ENCODE data around the gene TELO2.
"Not testable (repeated sequence)": the region's sequence is repeated elsewhere in the genome, so short reads cannot be mapped to it uniquely, and the experiment has no call there.

TELO2 gene

DNA sequence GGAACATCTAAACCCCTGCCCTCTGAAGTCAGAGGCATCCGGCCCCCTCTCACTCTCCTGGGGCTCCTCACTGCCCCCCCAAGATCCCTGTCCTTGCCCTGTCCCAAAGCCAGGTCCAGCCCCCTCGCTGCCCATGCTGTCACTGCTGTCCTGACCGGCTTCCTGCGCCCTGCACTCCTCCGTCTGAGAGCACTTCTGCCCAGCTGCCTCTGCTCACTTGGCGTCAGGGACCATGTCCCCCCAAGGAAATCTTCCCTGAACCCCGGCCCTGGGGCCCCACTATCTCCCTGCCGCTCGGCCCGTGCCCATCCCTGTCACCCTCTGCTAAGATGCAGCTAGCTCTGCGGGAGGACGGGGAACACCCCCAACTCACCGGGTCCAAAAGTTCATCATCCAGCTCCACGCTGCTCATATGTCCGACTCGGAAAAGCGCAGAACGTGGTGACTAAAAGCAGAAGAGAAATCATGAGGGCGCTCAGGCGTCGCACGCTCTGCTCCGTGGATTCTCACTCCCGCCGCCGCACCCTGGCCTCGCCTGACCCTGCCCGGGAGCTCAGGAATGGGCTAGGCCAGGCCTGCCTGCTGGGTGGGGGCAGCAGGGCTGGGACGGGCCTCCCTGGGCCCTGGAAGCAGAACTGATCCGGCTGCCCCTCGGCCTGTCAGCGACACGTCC lies 28.1 kb upstream of the TELO2 start:
- DNase-seq (ENCODE audit: insufficient read length, low spot score), result no peak
- no peak for TF ChIP-seq POLR2A (IDR thresholded peaks at IDR 0.05; ENCODE audit: low read depth, low read length)
- FAIRE-seq, result no peak

DNA sequence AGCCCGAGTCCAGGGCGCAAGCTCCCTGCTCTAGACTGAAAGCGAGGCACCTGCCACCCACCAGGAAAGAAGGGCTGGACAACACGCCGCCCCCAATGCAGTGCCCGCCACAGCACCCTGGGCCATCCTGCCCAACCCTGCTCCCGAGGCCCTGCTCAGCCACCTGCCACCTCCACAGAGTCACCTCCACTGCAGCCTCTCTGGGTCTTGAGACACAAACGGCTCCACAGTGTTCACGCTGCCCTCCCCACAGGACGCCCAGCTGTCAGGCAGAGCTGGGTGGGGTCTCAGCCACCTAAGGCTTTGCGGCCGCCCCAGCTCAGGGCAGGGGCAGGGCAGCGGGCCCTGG lies 27.6 kb upstream of the TELO2 start:
- DNase-seq (ENCODE audit: insufficient read length, low spot score), result no peak
- FAIRE-seq, result no peak
- TF ChIP-seq POLR2A (IDR thresholded peaks at IDR 0.05; ENCODE audit: low read depth, low read length), result no peak

GRCh38 chr16:1466054-1466453 lies 27.1 kb upstream of the TELO2 start:
- FAIRE-seq (no peak), DNase-seq (ENCODE audit: insufficient read length, low spot score) (no peak)
- TF ChIP-seq POLR2A (IDR thresholded peaks at IDR 0.05; ENCODE audit: low read depth, low read length), result no peak

DNA sequence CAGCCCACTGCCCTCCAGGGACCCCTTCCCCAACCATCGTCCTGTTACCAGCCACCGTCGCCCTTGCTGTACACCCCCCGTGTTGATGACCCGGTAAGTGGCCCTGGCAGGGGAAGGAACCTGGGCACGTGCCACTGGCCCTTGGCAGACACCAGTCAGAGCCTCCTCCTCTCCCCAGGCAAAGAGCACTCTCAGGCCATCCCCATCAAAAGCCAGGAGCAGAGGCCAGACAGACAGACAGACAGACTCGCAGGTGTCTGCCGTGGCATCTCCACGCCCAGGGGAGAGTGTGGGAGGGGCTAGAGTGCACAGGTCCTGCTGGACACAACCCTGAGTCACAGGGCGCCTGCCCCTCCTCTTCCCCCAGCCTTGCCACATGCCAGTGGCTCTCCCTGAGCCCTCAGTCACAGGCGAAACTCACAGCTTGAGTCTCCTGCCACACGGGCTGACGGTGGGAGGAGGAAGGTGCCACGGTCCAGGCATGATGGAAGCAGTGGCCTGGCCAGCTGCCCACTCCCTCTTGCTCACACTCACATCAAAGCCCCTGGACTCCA lies 26.1 kb upstream of the TELO2 start:
- peak; percentile 53 for DNase-seq (ENCODE audit: insufficient read length, low spot score)
- no peak for FAIRE-seq

DNA sequence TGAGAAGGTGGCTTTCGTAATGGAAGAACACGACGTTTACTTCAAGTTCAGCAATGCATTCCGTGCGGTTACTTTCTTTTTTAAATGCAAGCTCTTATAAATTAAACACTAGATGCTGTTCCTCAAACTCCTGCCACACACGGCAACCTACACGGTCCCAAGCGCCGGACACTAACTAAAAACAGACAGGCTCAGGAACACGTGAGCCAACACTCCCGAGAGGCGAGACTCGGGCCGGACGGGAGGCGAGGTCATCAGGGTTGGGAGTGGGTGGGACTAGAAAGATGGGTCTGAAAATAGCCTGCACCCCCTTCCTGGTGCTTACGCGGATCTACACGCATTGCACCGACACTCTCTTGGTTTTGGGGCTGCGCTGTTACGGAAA lies 24.7 kb upstream of the TELO2 start:
- TF ChIP-seq POLR2A (IDR thresholded peaks at IDR 0.05; ENCODE audit: low read depth, low read length), result no peak
- FAIRE-seq, result no peak
- no peak for DNase-seq (ENCODE audit: insufficient read length, low spot score)

More for the DNA sequence above, 26.1 kb upstream of the TELO2 start:
- no peak for TF ChIP-seq POLR2A (IDR thresholded peaks at IDR 0.05; ENCODE audit: low read depth, low read length)

DNA sequence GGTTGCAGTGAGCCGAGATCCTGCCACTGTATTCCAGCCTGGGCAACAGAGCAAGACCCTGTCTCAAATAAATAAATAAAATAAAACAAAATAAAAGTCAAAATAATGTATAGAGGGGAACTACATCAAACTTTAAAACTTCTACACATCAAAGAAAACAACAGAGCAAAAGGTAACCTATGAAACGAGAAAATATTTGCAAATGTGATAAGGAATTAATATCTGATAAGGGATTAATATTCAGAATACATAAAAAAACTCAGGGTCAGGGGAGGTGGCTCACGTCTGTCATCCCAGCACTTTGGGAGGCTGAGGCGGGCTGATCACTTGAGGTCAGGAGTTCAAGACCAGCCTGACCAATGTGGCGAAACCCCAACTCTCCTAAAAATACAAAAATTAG lies 24.0 kb upstream of the TELO2 start:
- not testable (repeated sequence) for DNase-seq (ENCODE audit: insufficient read length, low spot score); FAIRE-seq

DNA sequence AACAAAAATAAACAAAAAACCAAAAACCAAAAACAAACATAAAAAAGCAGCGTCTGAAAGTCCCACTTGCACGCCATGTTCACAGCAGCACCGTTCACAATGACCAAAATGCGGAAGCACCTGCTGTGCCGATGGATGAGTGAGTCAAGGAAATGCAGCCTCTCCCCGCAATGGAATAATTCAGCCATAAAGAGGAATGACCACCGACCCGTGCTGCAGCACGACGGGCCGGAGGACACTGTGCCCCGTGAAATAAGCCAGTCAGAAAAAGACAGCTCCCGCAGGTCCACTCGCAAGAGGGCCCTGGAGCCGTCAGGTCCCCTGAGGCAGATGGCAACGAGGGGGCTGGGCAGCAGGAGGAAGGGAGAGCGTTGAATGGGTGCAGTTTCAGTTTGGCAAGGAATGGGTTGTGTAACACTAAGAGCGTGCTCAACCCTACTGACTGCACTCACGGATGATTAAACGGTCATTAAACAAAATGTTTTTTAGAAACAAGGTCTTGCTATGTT lies 23.4 kb upstream of the TELO2 start:
- no peak for FAIRE-seq
- no peak for DNase-seq (ENCODE audit: insufficient read length, low spot score)
- TF ChIP-seq POLR2A (IDR thresholded peaks at IDR 0.05; ENCODE audit: low read depth, low read length), result no peak

DNA sequence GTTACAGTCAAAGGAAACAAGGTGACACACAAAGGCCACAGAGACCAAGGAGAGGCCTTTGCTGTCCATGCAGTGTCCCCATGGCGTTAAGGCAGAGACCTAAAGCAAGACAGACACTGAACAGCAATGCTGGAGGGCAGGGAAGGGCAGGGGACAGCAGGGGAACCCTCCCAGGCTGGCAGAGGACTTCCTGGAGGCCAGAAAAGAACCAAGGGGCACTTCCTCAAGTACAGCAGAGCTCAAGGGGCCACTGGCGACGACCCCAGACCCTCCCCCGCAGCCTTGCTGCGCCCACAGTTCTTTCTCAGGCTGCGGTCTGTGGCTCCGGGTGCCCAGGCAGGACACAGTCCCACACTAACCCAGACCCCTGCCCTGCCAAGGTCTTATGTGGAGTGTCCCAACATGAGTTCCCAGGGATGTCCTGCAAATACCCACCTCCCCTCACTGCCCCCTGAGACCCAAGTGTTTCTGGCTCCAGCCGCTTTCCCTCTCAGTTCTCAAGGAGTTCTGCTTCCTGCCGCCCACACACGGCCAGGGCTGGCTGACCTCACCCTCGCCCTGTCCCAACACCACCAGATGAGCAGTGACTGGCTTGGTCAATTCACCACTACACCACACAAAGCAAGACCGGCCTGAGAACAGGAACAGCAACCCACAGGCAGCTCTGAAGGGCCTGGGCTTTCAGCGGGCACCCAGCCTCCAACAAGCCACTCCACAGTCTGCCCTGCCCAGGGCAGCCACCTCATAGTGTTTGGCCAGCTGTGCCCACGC lies 22.5 kb upstream of the TELO2 start:
- DNase-seq (ENCODE audit: insufficient read length, low spot score) (no peak), FAIRE-seq (no peak)
- no peak for TF ChIP-seq POLR2A (IDR thresholded peaks at IDR 0.05; ENCODE audit: low read depth, low read length)

DNA sequence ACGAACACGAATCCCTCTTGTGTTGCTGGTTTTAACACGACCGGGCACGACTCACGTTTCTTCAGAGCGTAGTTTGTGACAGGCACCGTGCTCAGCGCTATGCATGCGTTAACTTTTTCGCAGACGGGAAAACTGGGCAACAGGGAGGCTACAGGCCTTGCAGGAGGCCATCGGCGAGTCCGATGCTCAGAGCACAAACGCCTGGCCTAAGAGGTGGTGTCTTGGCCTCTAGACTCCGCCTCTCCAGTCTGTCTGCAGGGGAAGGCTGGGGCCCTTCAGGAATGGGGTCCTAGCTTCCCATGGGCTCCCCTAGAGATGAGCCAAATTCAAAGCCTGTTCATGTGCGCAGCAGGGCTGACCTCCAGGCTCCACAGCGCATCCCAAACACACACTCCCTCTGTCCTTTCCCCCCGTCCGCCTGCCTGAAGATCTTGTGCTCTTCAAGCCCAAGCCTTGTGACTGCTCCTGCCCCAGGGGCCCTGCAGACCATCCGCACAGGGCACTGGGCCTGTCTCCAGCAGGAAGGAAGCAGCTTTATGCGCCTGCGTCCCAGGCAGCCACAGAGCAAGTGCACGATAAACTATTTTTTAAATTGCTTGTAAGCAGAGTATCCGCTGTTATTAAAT lies 21.5 kb upstream of the TELO2 start:
- no peak for FAIRE-seq
- DNase-seq (ENCODE audit: insufficient read length, low spot score), result no peak
- no peak for TF ChIP-seq POLR2A (IDR thresholded peaks at IDR 0.05; ENCODE audit: low read depth, low read length)

DNA sequence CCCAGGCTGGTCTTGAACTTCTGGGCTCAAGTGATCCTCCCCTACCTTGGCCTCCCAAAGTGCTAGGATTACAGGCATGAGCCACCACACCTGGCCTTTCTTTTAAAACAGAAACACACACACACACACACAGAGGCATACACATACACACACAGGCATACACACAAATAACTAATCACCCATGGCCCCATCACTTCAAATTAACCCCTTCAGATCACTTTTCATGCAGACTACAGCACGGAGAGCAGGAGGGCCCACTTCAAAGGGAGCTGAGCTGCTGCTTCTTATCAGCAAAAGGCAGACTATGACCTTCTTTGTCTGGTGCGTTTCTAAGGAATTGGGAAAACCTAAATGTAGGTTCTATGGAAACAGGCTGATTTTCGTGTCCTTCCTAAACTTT lies 20.2 kb upstream of the TELO2 start:
- no peak for TF ChIP-seq POLR2A (IDR thresholded peaks at IDR 0.05; ENCODE audit: low read depth, low read length)
- FAIRE-seq (no peak), DNase-seq (ENCODE audit: insufficient read length, low spot score) (no peak)

DNA sequence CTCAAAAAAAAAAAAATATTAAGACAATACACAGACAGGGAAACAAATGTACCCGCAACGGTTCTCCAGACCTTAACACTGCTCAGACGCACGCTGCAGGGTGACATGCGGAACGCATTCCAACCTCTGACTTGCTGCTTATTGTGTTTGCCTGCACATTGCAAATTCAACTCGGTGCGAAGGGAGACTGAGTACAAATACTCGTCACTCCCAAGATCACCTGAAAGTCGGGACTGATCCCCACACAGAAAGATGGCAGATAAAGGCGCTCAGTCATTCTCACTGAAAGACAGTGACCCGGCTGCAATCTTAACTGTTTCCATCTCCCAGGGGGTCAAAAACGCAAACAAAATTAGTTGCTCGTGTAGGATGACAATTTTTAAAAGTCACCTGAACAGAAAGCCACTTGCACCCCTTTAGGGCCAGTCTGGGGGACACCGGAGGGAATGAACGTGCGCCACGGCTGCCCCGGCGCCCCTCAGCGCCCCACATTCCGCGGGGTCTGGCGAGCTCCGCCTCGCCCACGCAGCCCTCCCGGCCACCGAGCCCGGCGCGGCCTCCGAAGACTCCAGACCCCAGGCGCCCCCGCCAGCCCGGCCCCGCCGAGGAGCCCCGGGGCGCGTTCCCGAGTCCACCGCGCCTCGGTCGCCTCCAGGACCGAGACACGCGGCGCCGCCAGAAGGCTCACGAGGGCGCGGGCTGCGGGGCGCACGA lies 18.9 kb upstream of the TELO2 start:
- TF ChIP-seq POLR2A (IDR thresholded peaks at IDR 0.05; ENCODE audit: low read depth, low read length), result no peak
- FAIRE-seq (no peak), DNase-seq (ENCODE audit: insufficient read length, low spot score) (no peak)

DNA sequence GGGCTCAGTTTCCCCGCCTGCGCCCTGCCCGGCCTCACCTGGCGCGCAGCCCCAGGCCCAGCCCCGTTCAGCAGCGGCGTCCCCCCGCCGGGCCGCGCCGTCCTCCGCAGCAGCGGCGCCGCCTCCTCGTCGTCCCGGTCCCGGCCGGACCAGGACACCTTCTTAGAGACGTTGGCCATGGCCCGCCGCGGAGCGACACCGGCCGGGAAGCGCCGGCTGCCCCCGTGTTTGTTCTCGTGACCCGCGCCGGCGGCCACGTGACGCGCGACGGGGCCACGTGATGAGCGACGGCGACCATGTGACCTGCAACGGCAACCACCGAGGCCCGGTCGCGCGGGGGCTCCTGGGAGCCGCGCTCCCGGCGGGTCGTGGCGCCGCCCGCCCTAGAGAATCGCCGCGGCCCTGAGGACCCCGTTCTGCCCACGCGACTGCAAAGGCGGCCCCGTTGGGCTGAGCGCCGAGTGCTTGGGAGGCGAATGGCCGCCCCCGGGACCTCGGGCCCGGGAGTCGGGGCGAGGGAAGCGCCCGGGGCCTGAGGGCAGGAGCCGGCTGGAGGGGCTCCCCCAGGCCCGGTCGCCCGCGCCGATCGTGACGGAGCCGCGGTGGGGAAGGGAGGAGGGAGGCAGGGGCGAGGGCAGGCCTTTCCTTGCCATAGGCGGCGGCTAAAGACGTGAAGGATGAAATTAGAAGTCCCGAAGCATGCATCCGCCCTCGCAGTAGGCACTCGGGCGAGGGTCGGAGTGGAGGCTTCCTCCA lies 18.2 kb upstream of the TELO2 start, which contains the start of gene CLCN7:
TSS of gene CLCN7 (minus strand) at position 233 of the 756 bp plus-strand sequence. CDS start at position 179, 54 bp downstream.
- TF ChIP-seq POLR2A (IDR thresholded peaks at IDR 0.05; ENCODE audit: low read depth, low read length), result peak; percentile 73
- FAIRE-seq (no peak), DNase-seq (ENCODE audit: insufficient read length, low spot score) (peak; percentile 97)

- no peak for TF ChIP-seq POLR2A (IDR thresholded peaks at IDR 0.05; ENCODE audit: low read depth, low read length)
- FAIRE-seq, result no peak
- DNase-seq (ENCODE audit: insufficient read length, low spot score), result no peak
These were observed 17.5 kb upstream of the TELO2 start for GRCh38 chr16:1475552-1476114.
